GM19240 (cell line): ENCODE measurements around the gene CEP57L1.
"Not testable (repeated sequence)": the region's sequence is repeated elsewhere in the genome, so short reads cannot be mapped to it uniquely, and the experiment has no call there.

Experiments used
- DNase-seq: peaks from one replicate; pipeline ENCODE4 v3.0.0; 2011; ENCODE audit warnings: low spot score; ENCODE audit not compliant: insufficient read length

CEP57L1 gene

GRCh38 chr6:109073344-109074132 lies 21.8 kb upstream of the CEP57L1 start:
- DNase-seq = no peak

- no peak for DNase-seq
Observed at GRCh38 chr6:109074133-109074415, 21.2 kb upstream of the CEP57L1 start.

GRCh38 chr6:109075934-109076333 lies 19.4 kb upstream of the CEP57L1 start:
- no peak for DNase-seq

- DNase-seq = no peak
Observed at GRCh38 chr6:109076377-109076776, 18.9 kb upstream of the CEP57L1 start.

- DNase-seq = no peak
Observed at GRCh38 chr6:109079981-109080380, 15.3 kb upstream of the CEP57L1 start.

- no peak for DNase-seq
Observed at GRCh38 chr6:109081026-109081425, 14.3 kb upstream of the CEP57L1 start.

GRCh38 chr6:109081516-109082187 lies 13.7 kb upstream of the CEP57L1 start:
- no peak for DNase-seq

- DNase-seq = no peak
Observed at GRCh38 chr6:109082188-109082577, 13.1 kb upstream of the CEP57L1 start.

GRCh38 chr6:109083657-109084056 lies 11.7 kb upstream of the CEP57L1 start:
- DNase-seq = no peak

- not testable (repeated sequence) for DNase-seq
Observed at GRCh38 chr6:109084146-109084545, 11.2 kb upstream of the CEP57L1 start.

- no peak for DNase-seq
Observed at GRCh38 chr6:109087661-109088264, 7.5 kb upstream of the CEP57L1 start.

- DNase-seq = no peak
Observed at GRCh38 chr6:109088995-109089394, 6.3 kb upstream of the CEP57L1 start.

- DNase-seq = no peak
Observed at GRCh38 chr6:109091314-109092024, 3.8 kb upstream of the CEP57L1 start.

- DNase-seq = no peak
Observed at GRCh38 chr6:109092074-109092473, 3.2 kb upstream of the CEP57L1 start.

GRCh38 chr6:109093732-109094415 lies 1.4 kb upstream of the CEP57L1 start:
- DNase-seq = no peak

GRCh38 chr6:109094416-109095035 lies 781 bp upstream of the CEP57L1 start, which contains the start of gene SESN1:
SESN1 (minus strand) TSS chr6:109094846; CDS start chr6:109094073, 773 bp downstream.
- peak; percentile 41 for DNase-seq

- DNase-seq = no peak
Observed at GRCh38 chr6:109095835-109096084, 453 bp downstream of the CEP57L1 start.

- no peak for DNase-seq
Observed at GRCh38 chr6:109096208-109096607, 901 bp downstream of the CEP57L1 start.

GRCh38 chr6:109097661-109098060 lies 2.4 kb downstream of the CEP57L1 start:
- DNase-seq = no peak

- no peak for DNase-seq
Observed at GRCh38 chr6:109102762-109103161, 7.5 kb downstream of the CEP57L1 start.

GRCh38 chr6:109103942-109104341 lies 8.6 kb downstream of the CEP57L1 start:
- DNase-seq = no peak
